HUDEP-2 (cell line): ENCODE results near the gene SMG7.
A peak's percentile ranks its signal among the peaks of the same experiment; 100 is the strongest.

ENCODE experiments used
- DNase-seq, 76 experiments: peaks; one replicate each; lab custom pipeline; 2025; ENCODE audit not compliant: unreplicated experiment in 76 of 76; lab: John Stamatoyannopoulos, UW

The SMG7 gene

GRCh38 chr1:183508694-183509093 lies 36.4 kb downstream of the SMG7 start:
- no peak for DNase-seq

- no peak for DNase-seq
Measured at GRCh38 chr1:183512450-183512849, 40.2 kb downstream of the SMG7 start.

DNA sequence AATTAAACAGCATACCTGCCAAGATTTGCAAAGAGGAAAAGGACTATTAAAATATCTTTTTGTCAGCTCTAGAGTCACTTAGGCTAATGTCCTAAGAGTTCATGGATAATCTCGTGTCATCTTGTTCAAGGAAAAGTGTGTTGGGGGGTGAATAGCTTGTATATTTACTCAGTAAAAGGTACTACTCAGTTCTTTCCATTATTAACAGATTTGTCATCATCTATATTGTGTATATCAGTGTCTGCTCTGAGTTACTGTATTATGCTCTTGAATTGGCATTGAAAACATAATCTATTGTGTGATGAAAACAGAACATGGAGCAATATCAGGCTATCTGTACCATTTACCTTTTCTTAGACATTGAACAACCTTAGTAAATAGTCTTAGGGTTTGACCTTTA lies 41.9 kb downstream of the SMG7 start:
- DNase-seq = no peak

DNA sequence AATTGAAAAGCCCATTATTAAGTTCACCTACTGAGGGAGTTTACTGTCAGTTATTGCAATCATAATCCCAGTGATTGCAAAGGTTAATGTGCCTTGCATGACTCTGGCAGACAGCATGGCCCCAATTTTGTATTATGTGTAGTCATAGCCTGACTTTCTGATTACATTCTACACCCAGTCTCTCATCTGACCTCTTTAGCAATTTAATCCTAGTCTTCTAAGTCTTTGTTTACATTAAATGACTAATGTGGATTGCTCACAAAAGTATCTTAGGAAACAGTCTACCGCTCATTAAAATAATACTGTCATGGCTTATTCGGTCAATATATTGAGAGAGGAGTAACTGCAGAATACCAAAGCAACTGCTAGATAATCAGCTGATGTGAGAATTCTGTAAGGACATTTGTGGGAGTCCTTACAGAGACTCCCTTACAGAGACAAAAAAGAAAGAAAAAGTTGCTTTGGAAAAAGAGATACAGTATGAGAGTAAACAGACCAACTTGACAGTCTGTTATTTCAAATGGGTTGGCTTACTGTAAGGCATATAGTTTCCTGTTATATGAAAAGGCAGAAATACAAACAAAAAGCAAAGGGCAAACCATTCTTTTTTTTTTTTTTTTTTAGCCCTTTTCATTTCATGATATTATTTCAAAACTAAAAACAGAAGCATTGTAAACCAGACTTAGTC lies 42.8 kb downstream of the SMG7 start:
- no peak for DNase-seq

- DNase-seq = no peak
Measured at GRCh38 chr1:183516725-183517124, 44.4 kb downstream of the SMG7 start.

- DNase-seq = no peak
Measured at GRCh38 chr1:183517401-183517800, 45.1 kb downstream of the SMG7 start.

DNA sequence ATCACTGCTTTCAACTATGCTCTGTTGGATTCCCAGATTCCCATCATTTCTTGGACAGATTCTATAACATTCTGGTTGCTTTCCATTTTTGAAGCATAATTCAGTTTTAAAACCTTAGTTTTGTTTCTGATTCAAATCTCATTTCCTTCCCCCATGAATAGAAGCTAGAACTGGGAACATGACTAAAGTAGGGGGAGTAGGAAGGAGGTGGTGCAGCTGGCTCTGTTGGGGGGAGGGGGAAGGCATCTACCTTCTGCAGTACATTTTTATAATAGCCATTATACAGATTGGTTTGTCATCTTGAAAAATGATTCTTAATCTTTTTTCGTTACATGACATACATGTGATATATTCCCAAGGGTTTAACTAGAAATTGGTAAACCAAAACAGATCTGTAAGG lies 48.1 kb downstream of the SMG7 start:
- DNase-seq = no peak

GRCh38 chr1:183522104-183522503 lies 49.8 kb downstream of the SMG7 start:
- no peak for DNase-seq

DNA sequence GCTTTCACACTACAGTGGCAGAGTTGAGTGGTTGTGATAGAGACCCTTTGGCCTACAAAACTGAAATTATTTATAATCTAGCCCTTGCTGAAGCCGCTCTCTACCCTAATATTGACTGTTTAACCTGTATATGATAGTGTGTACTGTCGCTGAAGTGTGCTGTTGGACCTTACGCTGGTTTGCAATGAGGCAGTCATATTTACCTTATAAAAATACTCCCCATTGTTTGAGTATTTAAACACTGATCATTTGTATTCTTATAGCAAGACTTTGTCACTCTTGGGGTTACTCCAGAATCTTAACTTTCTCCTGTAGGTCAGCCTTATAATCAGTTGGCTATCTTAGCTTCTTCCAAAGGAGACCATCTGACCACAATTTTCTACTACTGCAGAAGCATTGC lies 56.3 kb downstream of the SMG7 start:
- DNase-seq = no peak

DNA sequence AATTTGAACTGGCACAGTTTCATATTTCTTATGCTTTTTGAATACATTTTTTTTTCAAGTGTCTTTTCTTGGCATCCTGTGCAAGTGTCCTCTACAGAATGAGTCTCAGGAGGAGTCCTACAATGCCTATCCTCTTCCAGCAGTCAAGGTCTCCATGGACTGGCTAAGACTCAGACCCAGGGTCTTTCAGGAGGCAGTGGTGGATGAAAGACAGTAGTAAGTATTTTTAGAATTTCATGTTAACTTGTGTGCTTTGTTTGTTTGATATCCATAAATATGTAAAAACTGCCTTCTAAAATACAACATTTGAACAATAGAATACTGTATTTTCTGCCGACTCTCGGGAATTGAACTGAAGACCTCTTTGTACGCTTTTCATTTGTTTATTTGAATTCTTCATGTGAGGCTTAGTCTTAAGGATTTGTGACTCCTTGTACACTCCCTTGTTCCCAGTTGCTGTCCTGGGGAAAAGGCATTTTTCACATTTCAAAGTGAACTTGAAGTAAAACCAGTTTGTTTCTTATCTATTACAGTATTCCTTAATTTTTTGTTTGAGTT lies 61.4 kb downstream of the SMG7 start:
- no peak for DNase-seq

DNA sequence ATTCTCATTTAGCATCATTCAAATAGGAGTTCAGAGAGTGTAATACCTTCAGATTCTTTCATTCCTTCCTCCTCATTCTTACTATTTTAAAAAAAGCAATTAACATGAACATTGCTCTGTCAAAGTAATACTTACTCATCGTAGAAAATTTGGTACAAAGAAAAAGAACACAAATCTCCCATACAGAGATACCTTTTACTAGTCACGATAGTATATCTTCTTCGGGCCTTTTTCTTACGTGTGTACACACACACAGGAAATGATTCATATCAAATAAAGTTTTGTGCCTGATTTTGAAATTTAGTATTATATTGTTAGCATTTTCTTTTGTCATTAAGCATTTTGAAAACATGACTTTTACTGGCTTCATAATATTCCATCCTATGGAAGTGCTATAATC lies 65.1 kb downstream of the SMG7 start:
- DNase-seq = no peak

GRCh38 chr1:183543619-183544204 lies 71.4 kb downstream of the SMG7 start:
- DNase-seq = peak in 27 of 76 experiments; percentile 8 to 53 (median 25)

- no peak for DNase-seq
Measured at GRCh38 chr1:183544598-183545297, 72.4 kb downstream of the SMG7 start.

DNA sequence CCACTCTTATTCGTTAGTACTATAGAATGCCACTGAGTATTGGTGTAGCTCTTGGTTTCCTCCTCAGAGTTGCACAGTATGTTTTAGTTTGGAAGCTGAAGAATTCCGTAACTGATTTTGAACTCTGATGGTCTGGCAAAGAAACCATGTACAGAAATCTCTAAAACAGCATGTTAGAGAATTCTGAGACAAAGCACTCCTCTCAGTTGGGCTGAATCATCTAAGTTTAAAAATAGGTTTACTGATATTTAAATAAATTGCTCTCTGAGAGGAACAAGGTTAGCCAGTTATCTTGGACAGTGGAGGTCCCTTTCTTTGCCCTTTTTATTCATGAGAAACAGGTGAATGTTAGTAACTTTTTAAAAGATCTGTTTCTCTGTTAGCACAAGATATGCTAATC lies 74.1 kb downstream of the SMG7 start:
- DNase-seq = no peak

- no peak for DNase-seq
Measured at GRCh38 chr1:183548116-183548515, 75.8 kb downstream of the SMG7 start.

- DNase-seq = peak in 1 of 76 experiments; percentile 3
Measured at GRCh38 chr1:183550915-183551314, 78.6 kb downstream of the SMG7 start.

DNA sequence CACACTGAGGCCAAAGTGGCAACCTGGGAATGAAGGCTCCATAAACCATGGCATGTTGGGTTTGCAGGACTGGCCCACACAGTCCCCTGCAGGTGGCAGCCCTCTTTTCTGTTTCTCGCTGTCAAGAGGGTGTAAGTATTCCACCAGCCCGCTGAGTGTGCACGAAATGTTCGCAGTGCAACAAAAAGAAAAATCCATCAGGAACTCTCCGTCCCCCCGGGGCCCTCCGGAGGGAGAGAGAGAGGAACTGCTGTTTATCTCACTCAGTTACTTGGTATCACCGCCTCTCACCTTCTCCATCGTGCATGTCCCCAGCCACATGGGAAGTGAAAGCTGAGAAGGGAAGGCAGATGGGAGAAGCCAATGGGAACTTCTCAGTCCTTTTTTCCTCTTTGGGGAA lies 79.6 kb downstream of the SMG7 start:
- no peak for DNase-seq

DNA sequence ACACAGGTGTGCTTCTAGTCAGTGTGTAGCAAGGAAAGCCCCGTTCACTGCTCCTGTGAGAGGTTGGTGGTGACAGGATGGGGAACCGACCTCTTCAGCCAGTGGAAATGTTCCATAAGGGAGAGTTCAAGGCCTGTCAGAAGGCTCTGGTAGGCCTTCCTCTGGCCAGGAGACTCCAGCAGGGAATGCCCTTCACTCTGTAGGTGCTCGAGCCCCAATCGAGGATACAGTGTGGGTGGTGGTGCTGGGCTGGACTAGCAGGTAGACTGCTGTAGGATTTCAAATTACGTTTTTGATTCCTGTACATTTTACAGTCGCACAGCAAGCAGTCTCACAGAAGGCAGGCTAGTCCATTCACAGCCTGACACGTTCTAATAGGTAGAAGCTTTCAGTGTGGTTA lies 80.1 kb downstream of the SMG7 start:
- DNase-seq = no peak

- DNase-seq = no peak
Measured at GRCh38 chr1:183552891-183553290, 80.6 kb downstream of the SMG7 start.

DNA sequence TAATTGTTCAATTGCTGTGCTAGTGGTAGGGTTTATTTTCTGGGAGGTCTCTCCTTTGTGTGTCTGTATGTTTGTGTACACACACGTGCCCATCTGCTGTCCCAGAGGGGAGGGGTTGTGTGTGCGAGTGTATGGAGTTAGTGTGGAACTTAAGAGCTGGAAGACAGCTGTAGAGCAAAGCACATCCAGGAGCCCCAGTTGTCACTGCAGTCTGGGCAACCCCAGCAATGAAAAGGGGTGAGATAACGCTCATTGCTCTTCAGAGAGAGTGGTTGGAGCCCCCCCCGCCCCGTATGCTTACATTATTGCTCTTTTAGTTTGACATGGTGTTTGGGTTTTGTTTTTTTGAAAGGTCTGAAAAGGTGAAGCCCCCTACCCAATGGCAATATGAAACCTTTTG lies 81.0 kb downstream of the SMG7 start:
- no peak for DNase-seq

DNA sequence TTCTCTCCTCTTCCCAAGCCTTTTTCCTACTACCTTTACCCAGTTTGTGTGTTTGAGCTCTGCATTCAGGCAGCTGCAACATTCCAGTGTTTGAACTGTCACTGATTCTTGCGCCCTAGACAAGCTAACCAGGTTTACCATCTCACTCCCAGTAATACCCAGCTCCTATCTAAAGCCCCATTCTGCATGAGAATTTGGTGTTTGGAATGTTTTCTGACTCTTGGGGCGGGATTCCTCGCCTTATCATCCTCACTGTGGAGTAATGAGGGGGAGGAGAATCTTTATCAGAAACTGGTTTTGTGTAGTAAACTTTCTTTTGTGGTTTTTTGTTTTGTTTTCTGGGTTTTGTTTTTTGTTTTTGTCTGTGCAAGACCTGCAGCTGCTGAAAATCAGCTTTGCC lies 81.5 kb downstream of the SMG7 start:
- DNase-seq = peak in 1 of 76 experiments; percentile 3

DNA sequence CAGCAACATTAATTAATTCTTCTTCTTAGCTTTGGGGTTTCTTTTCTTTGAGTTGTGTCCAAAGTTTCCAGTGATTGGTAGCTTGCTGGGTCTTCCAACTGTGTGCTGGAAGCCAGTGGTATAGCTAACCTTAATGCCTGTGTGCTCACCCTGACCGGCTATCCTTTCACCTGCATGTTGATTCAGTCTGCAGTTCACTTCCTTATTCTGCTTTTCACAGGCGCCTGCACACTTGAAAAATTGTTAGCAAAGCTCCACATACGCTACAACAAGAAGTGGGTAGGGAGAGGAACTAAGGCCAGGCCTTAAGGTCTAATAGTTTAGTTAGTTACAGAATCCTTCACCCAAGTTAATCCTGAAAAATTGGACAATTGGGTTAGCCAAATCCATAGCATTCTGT lies 82.3 kb downstream of the SMG7 start:
- no peak for DNase-seq
